Amniotic epithelial cell (primary cell): ENCODE measurements around the gene TNFSF15.
"Not testable (repeated sequence)": the region's sequence is repeated elsewhere in the genome, so short reads cannot be mapped to it uniquely, and the experiment has no call there.

Source experiments
- DNase-seq: peaks from one replicate; pipeline ENCODE4 v3.0.0-alpha.2; 2010; ENCODE audit warnings: low read depth

TNFSF15 gene

GRCh38 chr9:114754581-114754980 lies 51.3 kb downstream of the TNFSF15 start:
- no peak for DNase-seq

- DNase-seq, result no peak
These were observed 59.1 kb downstream of the TNFSF15 start for GRCh38 chr9:114746591-114747346.

- DNase-seq, result no peak
These were observed 59.8 kb downstream of the TNFSF15 start for GRCh38 chr9:114745879-114746550.

- DNase-seq, result no peak
These were observed 60.6 kb downstream of the TNFSF15 start for GRCh38 chr9:114745108-114745848.

- peak; percentile 33 for DNase-seq
These were observed 62.4 kb downstream of the TNFSF15 start for GRCh38 chr9:114743446-114743845.

GRCh38 chr9:114742947-114743346 lies 62.9 kb downstream of the TNFSF15 start:
- peak; percentile 67 for DNase-seq

GRCh38 chr9:114741521-114741920 lies 64.3 kb downstream of the TNFSF15 start:
- not testable (repeated sequence) for DNase-seq

GRCh38 chr9:114738581-114739316 lies 67.1 kb downstream of the TNFSF15 start:
- peak; percentile 85 for DNase-seq

GRCh38 chr9:114737847-114738246 lies 68.0 kb downstream of the TNFSF15 start:
- no peak for DNase-seq

GRCh38 chr9:114737118-114737517 lies 68.7 kb downstream of the TNFSF15 start:
- DNase-seq, result peak; percentile 21

- DNase-seq, result no peak
These were observed 70.1 kb downstream of the TNFSF15 start for GRCh38 chr9:114735704-114736103.

- DNase-seq, result not testable (repeated sequence)
These were observed 70.7 kb downstream of the TNFSF15 start for GRCh38 chr9:114735139-114735538.
